HUES64 (cell line): ENCODE measurements around the gene TUBA1C.
A peak's percentile ranks its signal among the peaks of the same experiment; 100 is the strongest.
"Not testable (repeated sequence)": the region's sequence is repeated elsewhere in the genome, so short reads cannot be mapped to it uniquely, and the experiment has no call there.

ENCODE experiments used
- H3K27ac ChIP-seq: 2 replicates; pipeline ENCODE4 v1.7.0; 2013; ENCODE audit warnings: low read depth, low read length, inconsistent platforms
- H3K27me3 ChIP-seq: 2 replicates; pipeline ENCODE4 v1.6.1; 2013; ENCODE audit warnings: mild to moderate bottlenecking, low read length; ENCODE audit not compliant: insufficient read depth
- H3K36me3 ChIP-seq: 2 replicates; pipeline ENCODE4 v1.6.1; 2013; ENCODE audit warnings: mild to moderate bottlenecking, low read length; ENCODE audit not compliant: insufficient read depth
- H3K4me1 ChIP-seq: 2 replicates; pipeline ENCODE4 v1.6.1; 2013; ENCODE audit warnings: mild to moderate bottlenecking, low read length, moderate library complexity; ENCODE audit not compliant: insufficient read depth
- H3K4me3 ChIP-seq: 2 replicates; pipeline ENCODE4 v1.5.1; 2013; ENCODE audit warnings: mild to moderate bottlenecking, low read length, moderate library complexity
- H3K9ac ChIP-seq: 2 replicates; pipeline ENCODE4 v1.6.1; 2013; ENCODE audit warnings: mild to moderate bottlenecking, low read depth, low read length
- H3K9me3 ChIP-seq: 2 replicates; pipeline ENCODE4 v1.6.1; 2013; ENCODE audit warnings: low read depth, low read length; ENCODE audit not compliant: insufficient read depth
- WGBS: fragments of 150-250, 120-280 bp; methylation state at CpG from one replicate; pipeline ENCODE4 v1.1.7; 2013; ENCODE audit warnings: missing lambda C conversion rate; 5-methylcytosine and 5-hydroxymethylcytosine counted together

TUBA1C gene

GRCh38 chr12:49231878-49232655 lies 32.8 kb upstream of the TUBA1C start:
- no peak overlapping the region for H3K27ac ChIP-seq
- no peaks in the 10 kb centered on the region for H3K9me3 ChIP-seq
- peaks cover 24% of the 10 kb centered on the region for H3K4me1 ChIP-seq
- no peak overlapping the region for H3K4me3 ChIP-seq
- WGBS = 73% methylated on average over 8 of the region's 9 CpGs
- no peaks in the 10 kb centered on the region for H3K27me3 ChIP-seq
- no peaks in the 10 kb centered on the region for H3K36me3 ChIP-seq
- H3K9ac ChIP-seq = peak overlapping the region; percentile 66; the same call in 1 of the 2 replicates

DNA sequence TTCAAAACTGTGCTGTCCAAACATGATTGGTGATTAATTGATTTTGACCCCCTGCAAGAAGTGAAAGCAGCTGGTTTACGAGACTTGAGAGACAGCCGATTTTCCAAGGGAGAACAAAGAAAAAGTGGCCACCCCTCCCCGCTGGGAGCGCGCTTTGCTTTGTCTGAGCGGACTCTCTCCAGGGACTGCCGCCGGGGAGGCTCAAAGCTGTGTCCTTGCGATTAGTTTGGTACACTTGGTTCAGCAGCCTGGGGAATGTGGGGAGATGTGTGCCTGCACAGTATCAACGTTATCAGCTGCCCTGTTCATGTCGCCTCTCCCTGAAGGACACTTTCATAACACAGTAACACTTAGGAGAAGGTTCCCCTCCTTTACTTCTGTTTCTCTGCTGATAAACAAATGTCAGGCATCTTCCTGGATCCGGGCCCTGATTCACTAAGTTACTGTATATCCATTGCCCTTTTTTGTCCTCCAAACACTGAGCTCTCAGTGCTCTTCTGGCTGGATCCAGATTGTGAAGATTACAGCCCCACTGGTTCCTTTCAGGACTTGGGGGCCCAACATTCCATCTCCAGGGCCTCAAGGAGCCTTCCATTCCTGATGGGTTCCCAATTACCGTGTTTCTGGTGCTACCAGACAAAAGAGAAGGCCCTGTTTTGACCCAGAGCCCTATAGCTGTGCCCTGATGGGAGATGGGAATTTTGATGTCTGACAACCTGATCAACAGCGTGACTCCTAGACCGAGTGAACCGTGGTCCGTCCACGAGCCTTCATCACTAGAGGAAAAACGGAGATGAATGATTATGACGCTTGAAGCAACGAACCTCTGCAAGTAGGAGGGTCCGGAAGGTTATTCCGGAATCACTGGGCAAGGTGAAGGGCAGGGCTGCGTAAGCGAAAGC lies 31.7 kb upstream of the TUBA1C start:
- WGBS = 58% methylated on average over 25 of the region's 25 CpGs
- Histone ChIP-seq H3K36me3 (no peaks in the 10 kb centered on the region), H3K9me3 (no peaks in the 10 kb centered on the region), H3K4me1 (peaks cover 24% of the 10 kb centered on the region), H3K4me3 (no peak overlapping the region), H3K9ac (peak overlapping the region; percentile 66; the same call in 1 of the 2 replicates), H3K27me3 (no peaks in the 10 kb centered on the region), H3K27ac (no peak overlapping the region)

- H3K36me3 ChIP-seq = no peaks in the 10 kb centered on the region
- H3K4me1 ChIP-seq = peaks cover 24% of the 10 kb centered on the region
- no peaks in the 10 kb centered on the region for H3K9me3 ChIP-seq
- 0 out of 2 replicates have a peak overlapping the region, but pooled peaks have one; percentile 28 for H3K27ac ChIP-seq
- peak overlapping the region; percentile 81 for H3K4me3 ChIP-seq
- H3K9ac ChIP-seq = peak overlapping the region; percentile 87; the same call in 1 of the 2 replicates
- H3K27me3 ChIP-seq = no peaks in the 10 kb centered on the region
- 77% methylated on average over 19 of the region's 19 CpGs for WGBS
These were observed 30.9 kb upstream of the TUBA1C start for GRCh38 chr12:49233842-49234526.

DNA sequence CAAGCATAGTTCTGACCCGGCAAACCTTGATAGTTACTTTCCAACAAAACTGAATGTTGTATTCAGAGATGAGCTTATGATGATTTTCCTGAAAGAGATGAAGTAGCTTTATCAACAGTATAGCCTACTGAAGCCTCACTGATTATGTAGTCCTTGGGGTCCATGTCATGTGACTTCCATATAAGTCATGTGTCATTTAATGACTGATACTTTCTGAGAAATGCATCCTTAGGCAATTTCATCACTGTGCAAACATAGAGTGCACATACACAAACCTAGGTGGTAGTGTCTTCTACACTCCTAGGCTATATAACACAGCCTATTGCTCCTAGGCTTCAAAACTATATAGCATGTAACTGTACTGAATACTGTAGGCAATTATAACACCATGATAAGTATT lies 28.5 kb upstream of the TUBA1C start:
- WGBS = 100% methylated on average over 1 of the region's 1 CpG
- no peak overlapping the region for H3K9ac ChIP-seq
- no peaks in the 10 kb centered on the region for H3K27me3 ChIP-seq
- no peak overlapping the region for H3K27ac ChIP-seq
- H3K4me3 ChIP-seq = no peak overlapping the region
- H3K9me3 ChIP-seq = no peaks in the 10 kb centered on the region
- H3K4me1 ChIP-seq = peaks cover 24% of the 10 kb centered on the region
- no peaks in the 10 kb centered on the region for H3K36me3 ChIP-seq

DNA sequence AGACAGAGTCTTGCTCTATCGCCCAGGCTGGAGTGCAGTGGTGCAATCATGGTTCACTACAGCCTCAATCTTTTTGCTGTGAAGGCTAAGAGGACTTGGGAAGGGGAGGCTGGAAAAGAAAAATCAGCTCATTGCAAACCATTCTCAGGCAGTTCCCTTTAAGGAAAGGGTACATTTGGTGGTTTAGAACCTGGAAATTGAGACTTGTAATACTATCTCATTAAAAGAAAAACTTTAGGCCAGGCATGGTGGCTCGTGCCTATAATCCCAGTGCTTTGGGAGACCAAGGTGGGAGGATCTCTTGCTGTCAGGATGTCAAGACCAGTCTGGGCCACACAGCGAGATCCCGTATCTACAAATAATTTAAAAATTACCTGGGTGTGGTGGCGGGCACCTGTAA lies 21.3 kb upstream of the TUBA1C start:
- WGBS = 96% methylated on average over 5 of the region's 5 CpGs
- H3K9ac ChIP-seq = no peak overlapping the region

GRCh38 chr12:49244176-49244575 lies 20.7 kb upstream of the TUBA1C start:
- Histone ChIP-seq H3K4me1 (no peaks in the 10 kb centered on the region), H3K27ac (no peak overlapping the region), H3K27me3 (no peaks in the 10 kb centered on the region), H3K9me3 (no peaks in the 10 kb centered on the region), H3K36me3 (no peaks in the 10 kb centered on the region), H3K9ac (no peak overlapping the region), H3K4me3 (no peak overlapping the region)
- WGBS = 95% methylated on average over 2 of the region's 2 CpGs

More for the DNA sequence above, 21.3 kb upstream of the TUBA1C start:
- H3K9me3 ChIP-seq = no peaks in the 10 kb centered on the region
- no peaks in the 10 kb centered on the region for H3K36me3 ChIP-seq
- no peaks in the 10 kb centered on the region for H3K4me1 ChIP-seq
- no peak overlapping the region for H3K4me3 ChIP-seq
- H3K27ac ChIP-seq = no peak overlapping the region
- H3K27me3 ChIP-seq = no peaks in the 10 kb centered on the region

- Histone ChIP-seq H3K27ac (no peak overlapping the region), H3K27me3 (no peaks in the 10 kb centered on the region), H3K36me3 (no peaks in the 10 kb centered on the region), H3K4me1 (no peaks in the 10 kb centered on the region), H3K9me3 (no peaks in the 10 kb centered on the region), H3K9ac (no peak overlapping the region), H3K4me3 (no peak overlapping the region)
- WGBS = 94% methylated on average over 3 of the region's 5 CpGs
These were observed 13.5 kb upstream of the TUBA1C start for GRCh38 chr12:49251357-49251756.

- no peaks in the 10 kb centered on the region for H3K27me3 ChIP-seq
- WGBS = 88% methylated on average over 11 of the region's 11 CpGs
- no peaks in the 10 kb centered on the region for H3K4me1 ChIP-seq
- no peak overlapping the region for H3K27ac ChIP-seq
- H3K36me3 ChIP-seq = no peaks in the 10 kb centered on the region
- no peak overlapping the region for H3K4me3 ChIP-seq
- no peaks in the 10 kb centered on the region for H3K9me3 ChIP-seq
- no peak overlapping the region for H3K9ac ChIP-seq
These were observed 11.8 kb upstream of the TUBA1C start for GRCh38 chr12:49253033-49253623.

- H3K27me3 ChIP-seq, H3K27ac ChIP-seq, H3K9me3 ChIP-seq, H3K9ac ChIP-seq, H3K4me3 ChIP-seq, H3K4me1 ChIP-seq, H3K36me3 ChIP-seq: not testable (repeated sequence)
- 94% methylated on average over 10 of the region's 10 CpGs for WGBS
These were observed 9.4 kb upstream of the TUBA1C start for GRCh38 chr12:49255456-49255855.

DNA sequence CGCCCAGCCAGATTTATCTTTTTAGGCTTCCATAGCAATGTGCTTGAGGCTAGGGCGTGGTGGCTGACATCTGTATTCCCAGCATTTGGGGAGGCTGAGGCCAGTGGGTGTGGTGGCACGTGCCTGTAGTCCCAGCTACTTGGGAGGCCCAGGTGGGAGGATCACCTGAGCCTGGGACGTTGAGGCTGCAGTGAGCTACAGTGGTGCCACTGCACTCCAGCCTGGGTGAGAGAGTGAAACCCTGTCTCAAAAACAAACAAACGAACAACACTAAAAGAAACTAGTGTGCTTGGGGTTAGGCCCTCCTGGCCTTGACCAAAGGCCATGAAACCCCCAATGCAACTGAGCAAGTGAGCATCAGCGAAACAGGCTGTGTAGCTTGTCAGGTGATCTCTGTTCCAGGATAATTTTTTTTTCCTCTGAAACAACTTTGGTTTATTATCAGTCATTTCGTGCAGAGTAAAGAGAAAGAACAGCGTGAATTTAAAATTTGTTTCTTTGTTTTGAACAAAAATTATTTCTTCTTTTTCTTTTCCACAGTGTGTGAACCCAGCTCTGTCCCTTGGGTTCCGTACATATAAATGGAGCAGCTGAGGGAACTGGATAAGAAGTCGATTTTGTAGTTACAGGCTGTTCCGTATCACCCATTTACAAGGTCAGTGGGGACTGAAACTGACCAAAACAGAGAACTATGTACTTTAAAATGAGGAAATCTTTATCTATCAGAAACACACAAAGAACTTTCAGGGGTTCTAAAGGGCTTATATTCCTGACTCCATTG lies 8.8 kb upstream of the TUBA1C start:
- H3K36me3 ChIP-seq = no peaks in the 10 kb centered on the region
- H3K9me3 ChIP-seq = no peaks in the 10 kb centered on the region
- peaks cover 8% of the 10 kb centered on the region for H3K4me1 ChIP-seq
- H3K4me3 ChIP-seq = no peak overlapping the region
- H3K9ac ChIP-seq = no peak overlapping the region
- H3K27ac ChIP-seq = no peak overlapping the region
- no peaks in the 10 kb centered on the region for H3K27me3 ChIP-seq
- 92% methylated on average over 11 of the region's 11 CpGs for WGBS
